ENCODE measurements around the gene ANXA8L1.
"Not testable (repeated sequence)": the region's sequence is repeated elsewhere in the genome, so short reads cannot be mapped to it uniquely, and the experiment has no call there.

DNA sequence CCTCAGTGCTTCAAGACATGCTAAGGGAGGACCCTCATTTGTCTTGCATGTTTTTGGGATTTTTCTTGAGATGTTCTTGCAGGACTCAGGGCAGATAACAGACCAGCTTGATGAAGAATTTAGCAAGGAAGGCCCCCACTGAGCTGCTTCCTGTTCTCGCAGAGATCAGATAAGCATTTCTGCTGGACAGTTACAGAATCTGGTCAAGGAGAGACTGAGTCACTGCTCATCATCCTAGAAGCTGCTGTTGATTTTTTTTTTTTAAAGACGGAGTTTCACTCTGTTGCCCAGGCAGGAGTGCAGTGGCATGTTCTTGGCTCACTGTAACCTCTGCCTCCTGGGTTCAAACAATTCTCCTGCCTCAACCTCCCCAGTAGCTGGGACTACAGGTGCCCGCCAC is 1.2 kb upstream of the ANXA8L1 start:
- TF ChIP-seq, protein P1, sequence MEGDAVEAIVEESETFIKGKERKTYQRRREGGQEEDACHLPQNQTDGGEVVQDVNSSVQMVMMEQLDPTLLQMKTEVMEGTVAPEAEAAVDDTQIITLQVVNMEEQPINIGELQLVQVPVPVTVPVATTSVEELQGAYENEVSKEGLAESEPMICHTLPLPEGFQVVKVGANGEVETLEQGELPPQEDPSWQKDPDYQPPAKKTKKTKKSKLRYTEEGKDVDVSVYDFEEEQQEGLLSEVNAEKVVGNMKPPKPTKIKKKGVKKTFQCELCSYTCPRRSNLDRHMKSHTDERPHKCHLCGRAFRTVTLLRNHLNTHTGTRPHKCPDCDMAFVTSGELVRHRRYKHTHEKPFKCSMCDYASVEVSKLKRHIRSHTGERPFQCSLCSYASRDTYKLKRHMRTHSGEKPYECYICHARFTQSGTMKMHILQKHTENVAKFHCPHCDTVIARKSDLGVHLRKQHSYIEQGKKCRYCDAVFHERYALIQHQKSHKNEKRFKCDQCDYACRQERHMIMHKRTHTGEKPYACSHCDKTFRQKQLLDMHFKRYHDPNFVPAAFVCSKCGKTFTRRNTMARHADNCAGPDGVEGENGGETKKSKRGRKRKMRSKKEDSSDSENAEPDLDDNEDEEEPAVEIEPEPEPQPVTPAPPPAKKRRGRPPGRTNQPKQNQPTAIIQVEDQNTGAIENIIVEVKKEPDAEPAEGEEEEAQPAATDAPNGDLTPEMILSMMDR (IDR thresholded peaks at IDR 0.05; ENCODE audit: insufficient read depth, low read depth, low read length): not testable (repeated sequence)
- not testable (repeated sequence) for TF ChIP-seq EZH2 (IDR thresholded peaks at IDR 0.05; ENCODE audit: insufficient read depth, low read length)

Data from astrocyte (in vitro differentiated cells and primary cell).